ENCODE data around the gene BATF.

BATF gene

GRCh38 chr14:75539162-75539560 lies 16.9 kb downstream of the BATF start:
- FAIRE-seq = no peak
- TF ChIP-seq TAF1 (IDR thresholded peaks at IDR 0.05; ENCODE audit: borderline replicate concordance, low read depth, low read length) (no peak), POLR2AphosphoS5 (IDR thresholded peaks at IDR 0.05; ENCODE audit: low read depth, low read length) (no peak), POLR2A (IDR thresholded peaks at IDR 0.05; ENCODE audit: low read depth, low read length) (no peak)

DNA sequence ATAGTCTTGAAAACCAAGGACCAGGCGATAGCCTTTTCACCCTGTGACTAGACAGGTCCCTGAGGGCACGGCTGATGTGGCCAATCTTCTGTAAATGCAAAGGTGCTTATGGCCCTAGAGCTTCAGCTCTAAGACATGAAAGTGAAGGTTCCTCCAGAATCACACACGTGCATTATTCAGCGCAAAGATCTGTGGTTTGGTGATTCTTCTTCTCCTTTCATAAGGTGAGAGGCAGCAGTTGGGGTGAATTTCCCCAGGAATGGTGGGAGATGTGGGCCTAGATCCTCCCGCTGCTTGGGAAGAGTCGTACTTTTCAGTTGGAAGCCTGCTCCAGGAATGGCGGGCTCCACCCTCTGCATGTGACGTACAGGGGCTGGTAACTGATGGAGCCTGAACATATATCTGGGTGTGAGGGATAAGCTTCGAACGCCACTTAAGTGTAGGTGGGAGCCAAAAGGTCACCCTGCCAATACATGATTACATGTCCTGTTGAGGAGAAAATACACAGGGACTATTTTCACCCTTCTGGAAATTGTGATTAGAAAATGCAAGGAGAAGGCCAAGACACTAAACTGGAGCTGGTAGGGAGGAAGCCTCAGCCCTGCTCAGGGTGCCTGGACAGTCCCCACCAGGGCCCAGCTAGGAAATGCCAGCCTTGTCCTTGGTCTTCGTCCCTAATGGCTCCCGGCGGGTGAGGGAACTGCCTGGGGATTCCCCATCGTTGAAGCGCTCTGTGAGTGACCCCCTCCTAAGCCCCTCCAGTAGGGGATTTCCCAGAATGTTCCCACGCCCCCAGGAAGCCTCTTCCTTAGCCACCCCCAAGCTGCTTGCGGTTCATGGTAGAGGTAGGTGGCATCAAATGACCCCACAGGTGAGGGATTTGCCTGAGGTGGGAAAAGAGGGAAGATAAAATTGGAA lies 17.6 kb downstream of the BATF start:
- no peak for DNase-seq (ENCODE audit: insufficient read length)
- FAIRE-seq = peak; percentile 96
- TF ChIP-seq TAF1 (IDR thresholded peaks at IDR 0.05; ENCODE audit: borderline replicate concordance, low read depth, low read length) (no peak), POLR2A (IDR thresholded peaks at IDR 0.05; ENCODE audit: low read depth, low read length) (no peak), POLR2AphosphoS5 (IDR thresholded peaks at IDR 0.05; ENCODE audit: low read depth, low read length) (peak; percentile 19; the same call in 1 of the 2 replicates)

More at GRCh38 chr14:75539162-75539560, 16.9 kb downstream of the BATF start:
- DNase-seq (ENCODE audit: insufficient read length) = no peak

DNA sequence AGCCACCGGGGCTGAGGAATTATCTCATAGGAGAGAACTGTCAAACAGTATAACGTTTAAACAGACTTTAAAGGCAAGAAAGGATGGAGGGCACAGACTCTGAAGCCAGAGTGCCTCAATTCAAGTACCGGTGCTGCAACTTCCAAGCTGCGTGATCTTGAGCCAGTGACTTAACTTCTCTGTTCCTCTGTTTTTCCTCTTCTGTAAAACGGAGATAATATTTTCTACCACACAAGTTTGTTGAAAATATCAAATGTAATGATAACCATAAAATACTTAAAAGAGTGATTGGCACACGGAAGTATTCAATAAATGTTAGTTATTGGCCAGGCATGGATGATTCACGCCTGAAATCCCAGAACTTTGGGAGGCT lies 18.2 kb downstream of the BATF start:
- FAIRE-seq (peak; percentile 44), DNase-seq (ENCODE audit: insufficient read length) (no peak)
- TF ChIP-seq POLR2A (IDR thresholded peaks at IDR 0.05; ENCODE audit: low read depth, low read length) (no peak), TAF1 (IDR thresholded peaks at IDR 0.05; ENCODE audit: borderline replicate concordance, low read depth, low read length) (no peak), POLR2AphosphoS5 (IDR thresholded peaks at IDR 0.05; ENCODE audit: low read depth, low read length) (no peak)

DNA sequence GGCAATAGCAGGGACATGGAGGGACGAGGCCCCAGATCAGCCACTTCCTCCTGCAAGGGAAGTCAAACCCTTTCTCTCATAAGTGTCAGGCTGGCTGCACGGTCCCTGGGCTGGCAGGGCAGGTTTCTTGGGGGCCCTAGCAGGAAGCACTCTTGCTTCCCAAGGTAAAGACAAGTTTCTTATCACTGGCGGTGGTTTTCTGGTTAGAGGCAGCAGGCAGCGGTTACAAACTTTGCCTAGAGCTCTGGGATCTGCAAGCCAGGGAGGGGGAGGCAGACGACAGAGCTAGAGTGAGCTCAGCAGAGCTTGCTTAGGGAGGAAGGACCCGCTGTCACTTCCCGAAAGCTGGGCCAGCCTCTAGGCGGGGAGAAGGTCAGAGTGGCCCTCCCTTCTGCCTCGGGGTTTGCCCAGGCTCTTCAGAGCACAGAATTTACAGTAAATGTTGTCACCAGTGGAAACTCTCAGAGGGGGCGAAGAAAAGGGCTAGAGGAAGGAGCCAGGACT lies 20.4 kb downstream of the BATF start:
- peak; percentile 68 for DNase-seq (ENCODE audit: insufficient read length)

GRCh38 chr14:75543253-75543652 lies 21.0 kb downstream of the BATF start:
- FAIRE-seq = peak; percentile 17
- no peak for DNase-seq (ENCODE audit: insufficient read length)
- TF ChIP-seq POLR2A (IDR thresholded peaks at IDR 0.05; ENCODE audit: low read depth, low read length) (no peak), TAF1 (IDR thresholded peaks at IDR 0.05; ENCODE audit: borderline replicate concordance, low read depth, low read length) (no peak), POLR2AphosphoS5 (IDR thresholded peaks at IDR 0.05; ENCODE audit: low read depth, low read length) (no peak)

More for the DNA sequence above, 20.4 kb downstream of the BATF start:
- TF ChIP-seq POLR2AphosphoS5 (IDR thresholded peaks at IDR 0.05; ENCODE audit: low read depth, low read length) (peak; percentile 5; the same call in 1 of the 2 replicates), TAF1 (IDR thresholded peaks at IDR 0.05; ENCODE audit: borderline replicate concordance, low read depth, low read length) (no peak)
- FAIRE-seq = peak; percentile 96

DNA sequence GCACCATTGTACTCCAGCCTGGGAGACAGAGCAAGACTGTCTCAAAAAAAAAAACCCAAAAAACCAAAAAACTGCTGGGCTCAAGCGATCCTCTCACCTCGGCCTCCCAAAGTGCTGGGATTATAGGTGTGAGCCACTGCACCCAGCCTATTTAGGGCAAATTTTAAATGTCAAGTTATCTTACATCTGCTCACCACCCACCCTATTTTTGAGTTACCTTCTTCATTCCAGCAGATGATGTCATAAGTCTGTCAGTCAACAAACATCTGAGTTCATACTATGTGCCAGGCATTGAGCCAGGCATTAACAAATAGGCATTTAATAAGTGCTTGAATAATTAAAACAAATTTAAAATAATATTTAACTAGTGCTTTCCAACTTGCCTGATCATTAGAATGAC lies 21.5 kb downstream of the BATF start:
- no peak for TF ChIP-seq POLR2AphosphoS5 (IDR thresholded peaks at IDR 0.05; ENCODE audit: low read depth, low read length)
- no peak for TF ChIP-seq POLR2A (IDR thresholded peaks at IDR 0.05; ENCODE audit: low read depth, low read length)
- no peak for TF ChIP-seq TAF1 (IDR thresholded peaks at IDR 0.05; ENCODE audit: borderline replicate concordance, low read depth, low read length)
- DNase-seq (ENCODE audit: insufficient read length) (no peak), FAIRE-seq (no peak)

DNA sequence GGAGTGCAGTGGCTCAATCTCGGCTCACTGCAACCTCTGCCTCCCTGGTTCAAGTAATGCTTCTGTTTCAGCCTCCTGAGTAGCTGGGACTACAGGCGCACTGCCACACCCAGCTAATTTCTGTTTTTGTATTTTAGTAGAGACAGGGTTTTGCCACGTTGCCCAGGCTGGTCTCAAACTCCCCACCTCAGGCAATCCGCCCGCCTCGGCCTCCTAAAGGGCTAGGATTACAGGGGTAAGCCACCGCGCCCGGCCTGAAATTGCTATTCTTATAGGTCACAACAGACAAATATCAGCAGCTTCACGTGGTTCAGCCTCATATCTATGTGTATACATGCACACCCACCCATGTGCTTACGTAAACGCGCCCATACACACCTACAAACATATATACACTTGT lies 23.6 kb downstream of the BATF start:
- DNase-seq (ENCODE audit: insufficient read length) (no peak), FAIRE-seq (no peak)
- no peak for TF ChIP-seq TAF1 (IDR thresholded peaks at IDR 0.05; ENCODE audit: borderline replicate concordance, low read depth, low read length)
- no peak for TF ChIP-seq POLR2AphosphoS5 (IDR thresholded peaks at IDR 0.05; ENCODE audit: low read depth, low read length)
- TF ChIP-seq POLR2A (IDR thresholded peaks at IDR 0.05; ENCODE audit: low read depth, low read length) = no peak

GRCh38 chr14:75547552-75548250 lies 25.4 kb downstream of the BATF start:
- DNase-seq (ENCODE audit: insufficient read length) (no peak), FAIRE-seq (peak; percentile 21)
- TF ChIP-seq POLR2AphosphoS5 (IDR thresholded peaks at IDR 0.05; ENCODE audit: low read depth, low read length) (no peak), TAF1 (IDR thresholded peaks at IDR 0.05; ENCODE audit: borderline replicate concordance, low read depth, low read length) (no peak), POLR2A (IDR thresholded peaks at IDR 0.05; ENCODE audit: low read depth, low read length) (no peak)

DNA sequence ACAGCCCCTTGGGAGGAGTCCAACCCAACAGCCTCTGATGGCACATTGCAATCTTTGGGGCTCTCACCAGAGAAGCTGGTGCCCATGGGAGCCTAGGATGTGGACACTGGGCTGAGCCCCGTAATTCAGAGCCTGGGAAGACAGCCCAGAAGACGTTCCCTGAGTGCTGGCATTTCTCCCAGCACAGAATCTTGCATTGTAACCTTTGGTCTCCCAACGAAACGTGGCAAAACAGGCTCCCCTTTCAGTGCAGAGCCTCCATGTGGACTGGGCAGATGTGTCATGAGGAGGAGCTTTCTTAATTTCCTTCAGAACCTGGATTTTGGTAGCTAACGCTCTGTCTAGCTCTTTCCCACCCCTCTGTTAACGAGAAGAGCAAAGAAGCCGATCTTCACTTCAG lies 26.3 kb downstream of the BATF start:
- DNase-seq (ENCODE audit: insufficient read length) (no peak), FAIRE-seq (no peak)
- no peak for TF ChIP-seq POLR2A (IDR thresholded peaks at IDR 0.05; ENCODE audit: low read depth, low read length)
- TF ChIP-seq POLR2AphosphoS5 (IDR thresholded peaks at IDR 0.05; ENCODE audit: low read depth, low read length) = no peak
- no peak for TF ChIP-seq TAF1 (IDR thresholded peaks at IDR 0.05; ENCODE audit: borderline replicate concordance, low read depth, low read length)

DNA sequence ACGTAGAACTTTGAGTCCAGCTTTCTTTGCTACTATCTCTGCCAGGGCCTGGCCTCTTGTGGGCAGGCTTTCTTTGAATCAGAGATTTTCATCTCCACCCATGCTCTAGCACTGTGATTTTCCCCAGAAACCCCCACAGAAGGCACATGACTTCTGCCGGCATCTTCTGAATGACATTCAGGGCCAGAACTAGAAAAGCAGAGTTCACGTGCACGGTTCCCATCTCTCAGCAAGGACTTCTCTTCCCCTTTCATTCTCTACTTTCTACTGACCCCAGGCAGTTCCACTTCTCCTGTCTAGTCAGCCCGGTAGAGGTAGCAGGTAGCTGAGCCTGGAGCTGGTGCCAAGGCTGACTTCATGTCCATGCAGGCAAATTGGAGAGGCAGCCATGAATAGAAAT lies 26.9 kb downstream of the BATF start:
- TF ChIP-seq TAF1 (IDR thresholded peaks at IDR 0.05; ENCODE audit: borderline replicate concordance, low read depth, low read length) = peak; percentile 26; the same call in 1 of the 2 replicates
- TF ChIP-seq POLR2AphosphoS5 (IDR thresholded peaks at IDR 0.05; ENCODE audit: low read depth, low read length) = no peak
- no peak for TF ChIP-seq POLR2A (IDR thresholded peaks at IDR 0.05; ENCODE audit: low read depth, low read length)
- FAIRE-seq (peak; percentile 96), DNase-seq (ENCODE audit: insufficient read length) (peak; percentile 42)

- no peak for TF ChIP-seq POLR2A (IDR thresholded peaks at IDR 0.05; ENCODE audit: low read depth, low read length)
- TF ChIP-seq TAF1 (IDR thresholded peaks at IDR 0.05; ENCODE audit: borderline replicate concordance, low read depth, low read length) = no peak
- TF ChIP-seq POLR2AphosphoS5 (IDR thresholded peaks at IDR 0.05; ENCODE audit: low read depth, low read length) = no peak
- DNase-seq (ENCODE audit: insufficient read length) (no peak), FAIRE-seq (peak; percentile 91)
Observed at GRCh38 chr14:75551021-75551420, 28.8 kb downstream of the BATF start.
